ENCODE measurements around the gene NTN1.
"Not testable (repeated sequence)": the region's sequence is repeated elsewhere in the genome, so short reads cannot be mapped to it uniquely, and the experiment has no call there.

NTN1 gene

GRCh38 chr17:9021158-9021991, at the start of gene NTN1:
TSS of gene NTN1 (plus strand) at chr17:9021510. CDS start at chr17:9022374, 864 bp downstream.
- no peak for DNase-seq

GRCh38 chr17:8975091-8975725, 46.1 kb upstream of the NTN1 start:
- DNase-seq, result no peak

- no peak for DNase-seq
Observed at GRCh38 chr17:8976638-8977037, 44.7 kb upstream of the NTN1 start.

- DNase-seq, result no peak
Observed at GRCh38 chr17:8979715-8980114, 41.6 kb upstream of the NTN1 start.

GRCh38 chr17:8981443-8981842, 39.9 kb upstream of the NTN1 start:
- DNase-seq, result no peak

GRCh38 chr17:8984225-8984624, 37.1 kb upstream of the NTN1 start:
- not testable (repeated sequence) for DNase-seq

- no peak for DNase-seq
Observed at GRCh38 chr17:8985054-8985701, 36.1 kb upstream of the NTN1 start.

GRCh38 chr17:8986295-8986694, 35.0 kb upstream of the NTN1 start:
- DNase-seq, result no peak

GRCh38 chr17:8988263-8988935, 32.9 kb upstream of the NTN1 start:
- not testable (repeated sequence) for DNase-seq

- peak; percentile 13 to 30 for DNase-seq
Observed at GRCh38 chr17:8991514-8992285, 29.6 kb upstream of the NTN1 start.

- DNase-seq, result peak in 1 of 2 donors; percentile 6
Observed at GRCh38 chr17:8994319-8994718, 27.0 kb upstream of the NTN1 start.

GRCh38 chr17:8995711-8996110, 25.6 kb upstream of the NTN1 start:
- DNase-seq, result no peak

GRCh38 chr17:8997994-8998628, 23.2 kb upstream of the NTN1 start:
- DNase-seq, result no peak

- no peak for DNase-seq
Observed at GRCh38 chr17:9001559-9001958, 19.8 kb upstream of the NTN1 start.

GRCh38 chr17:9002227-9002605, 19.1 kb upstream of the NTN1 start:
- DNase-seq, result no peak

- no peak for DNase-seq
Observed at GRCh38 chr17:9002606-9003354, 18.5 kb upstream of the NTN1 start.

- no peak for DNase-seq
Observed at GRCh38 chr17:9003355-9004131, 17.8 kb upstream of the NTN1 start.

- no peak for DNase-seq
Observed at GRCh38 chr17:9004132-9004960, 17.0 kb upstream of the NTN1 start.

- DNase-seq, result no peak
Observed at GRCh38 chr17:9004961-9005285, 16.4 kb upstream of the NTN1 start.
